T-helper 22 cell (primary cell): ENCODE results near the gene NEK4.
A peak's percentile ranks its signal among the peaks of the same experiment; 100 is the strongest.

ENCODE experiments used
- DNase-seq: peaks from one replicate; pipeline ENCODE4 v3.0.0-alpha.2; 2020; ENCODE audit warnings: low read depth

Gene NEK4

GRCh38 chr3:52770496-52771333, at the start of gene NEK4:
TSS of gene NEK4 (minus strand) at chr3:52770940. CDS start at chr3:52770746, 194 bp downstream.
- peak; percentile 44 for DNase-seq

GRCh38 chr3:52819936-52820335, 49.2 kb upstream of the NEK4 start:
- no peak for DNase-seq

- no peak for DNase-seq
These were observed 47.1 kb upstream of the NEK4 start for GRCh38 chr3:52817860-52818259.

- DNase-seq, result no peak
These were observed 46.5 kb upstream of the NEK4 start for GRCh38 chr3:52817221-52817620.

GRCh38 chr3:52816654-52817053, 45.9 kb upstream of the NEK4 start:
- no peak for DNase-seq

GRCh38 chr3:52816199-52816598, 45.5 kb upstream of the NEK4 start:
- DNase-seq, result no peak

- DNase-seq, result no peak
These were observed 43.1 kb upstream of the NEK4 start for GRCh38 chr3:52813810-52814209.

GRCh38 chr3:52811452-52812011, 40.8 kb upstream of the NEK4 start:
- DNase-seq, result no peak

- no peak for DNase-seq
These were observed 40.2 kb upstream of the NEK4 start for GRCh38 chr3:52810923-52811322.

GRCh38 chr3:52809662-52810377, 39.1 kb upstream of the NEK4 start:
- DNase-seq, result no peak

GRCh38 chr3:52809149-52809548, 38.4 kb upstream of the NEK4 start:
- no peak for DNase-seq

GRCh38 chr3:52805270-52806039, 34.7 kb upstream of the NEK4 start:
- no peak for DNase-seq

- DNase-seq, result no peak
These were observed 31.1 kb upstream of the NEK4 start for GRCh38 chr3:52801839-52802238.

- DNase-seq, result no peak
These were observed 29.3 kb upstream of the NEK4 start for GRCh38 chr3:52800079-52800478.

- no peak for DNase-seq
These were observed 28.3 kb upstream of the NEK4 start for GRCh38 chr3:52798978-52799476.

GRCh38 chr3:52798376-52798977, 27.7 kb upstream of the NEK4 start:
- DNase-seq, result no peak

- no peak for DNase-seq
These were observed 25.7 kb upstream of the NEK4 start for GRCh38 chr3:52796411-52796810.

- no peak for DNase-seq
These were observed 24.7 kb upstream of the NEK4 start for GRCh38 chr3:52795298-52795900.

GRCh38 chr3:52794612-52795099, 23.9 kb upstream of the NEK4 start, which contains the start of gene ITIH3:
TSS of gene ITIH3 (plus strand) at chr3:52794796. CDS start at chr3:52794804, 8 bp downstream.
- no peak for DNase-seq

- DNase-seq, result no peak
These were observed 23.2 kb upstream of the NEK4 start for GRCh38 chr3:52793702-52794611.
